CD14-positive monocyte (primary cell): ENCODE measurements around the gene XCR1. TPM values are rescaled to one million over a fixed set of nuclear protein-coding genes. Genes with fewer than 3 reads are reported as not detected.

Experiments used
- DNase-seq, 3 donors: peaks; one replicate each; pipeline ENCODE4 v3.0.0-alpha.2; 2011 to 2022
- H2AFZ ChIP-seq: 2 replicates; pipeline ENCODE4 v1.6.0; 2012; ENCODE audit warnings: mild to moderate bottlenecking, low read depth, low read length, inconsistent platforms; ENCODE audit not compliant: insufficient read depth, poor library complexity, severe bottlenecking
- H3K27ac ChIP-seq, 2 donors: 1 replicate in 1 of 2; 2 replicates in 1 of 2; pipeline ENCODE4 v1.5.1; 2012 to 2013; ENCODE audit warnings: low read length in 2 of 2, control low read depth in 1 of 2, inconsistent platforms in 1 of 2, low read depth in 1 of 2, mild to moderate bottlenecking in 1 of 2
- H3K27me3 ChIP-seq, 2 donors: one replicate each; pipeline versions ENCODE4 v1.6.0 to v1.6.1; 2011 to 2013; ENCODE audit warnings: low read length in 2 of 2; ENCODE audit not compliant: control insufficient read depth in 2 of 2, insufficient read depth in 2 of 2
- H3K36me3 ChIP-seq, 2 donors: replicated peaks in 1 of 2; 1 replicate in 1 of 2; 2 replicates in 1 of 2; pipeline versions ENCODE4 v1.5.1 to v1.6.1; 2012 to 2013; ENCODE audit warnings: low read length in 2 of 2, control low read depth in 1 of 2, inconsistent platforms in 1 of 2, mild to moderate bottlenecking in 1 of 2; ENCODE audit not compliant: insufficient read depth in 2 of 2, control insufficient read depth in 1 of 2
- H3K4me1 ChIP-seq, 2 donors: 1 replicate in 1 of 2; 2 replicates in 1 of 2; pipeline versions ENCODE4 v1.5.1 to v1.6.1; 2012 to 2013; ENCODE audit warnings: low read length in 2 of 2, control low read depth in 1 of 2, inconsistent platforms in 1 of 2, mild to moderate bottlenecking in 1 of 2, moderate library complexity in 1 of 2; ENCODE audit not compliant: insufficient read depth in 2 of 2, control insufficient read depth in 1 of 2
- H3K4me2 ChIP-seq: replicated peaks from 2 replicates; pipeline ENCODE3; 2012; ENCODE audit warnings: low read length, moderate library complexity, mild to moderate bottlenecking; ENCODE audit not compliant: poor library complexity, severe bottlenecking; ENCODE audit errors: extremely low read depth
- H3K4me3 ChIP-seq, 3 experiments: fragments of 200-600 bp in 1 of 3; sonication (generic) in 1 of 3; replicated peaks in 1 of 3; 1 replicate in 2 of 3; 2 replicates in 1 of 3; pipeline ENCODE4 v1.5.1; 2011 to 2013; ENCODE audit warnings: low read length in 3 of 3, mild to moderate bottlenecking in 3 of 3, control low read depth in 2 of 3, low read depth in 2 of 3, inconsistent platforms in 1 of 3, moderate library complexity in 1 of 3
- H3K79me2 ChIP-seq: 2 replicates; pipeline ENCODE4 v1.6.0; 2012; ENCODE audit warnings: mild to moderate bottlenecking, control low read depth, inconsistent platforms, low read length, moderate library complexity; ENCODE audit not compliant: insufficient read depth
- H3K9ac ChIP-seq: 2 replicates; pipeline ENCODE4 v1.6.0; 2017; ENCODE audit warnings: low read length, mild to moderate bottlenecking; ENCODE audit not compliant: insufficient read depth, poor library complexity, severe bottlenecking
- H3K9me3 ChIP-seq, 2 donors: replicated peaks in 1 of 2; 1 replicate in 1 of 2; 2 replicates in 1 of 2; pipeline versions ENCODE4 v1.5.1 to v1.6.1; 2012 to 2013; ENCODE audit warnings: low read length in 2 of 2, control low read depth in 1 of 2; ENCODE audit not compliant: control insufficient read depth in 1 of 2, insufficient read depth in 1 of 2
- H4K20me1 ChIP-seq: 2 replicates; pipeline ENCODE4 v1.6.0; 2012; ENCODE audit warnings: mild to moderate bottlenecking, low read length, control low read depth, moderate library complexity; ENCODE audit not compliant: insufficient read depth
- H3K27ac Mint-ChIP-seq, 7 donors: one replicate each; pipeline ENCODE4 v1.8.0; 2020; ENCODE audit warnings: mild to moderate bottlenecking in 7 of 7, mixed read lengths in 7 of 7, moderate library complexity in 6 of 7, inconsistent platforms in 2 of 7
- H3K27me3 Mint-ChIP-seq, 3 donors: one replicate each; pipeline ENCODE4 v1.8.0; 2021 to 2022; ENCODE audit warnings: low read depth in 3 of 3, mild to moderate bottlenecking in 3 of 3, mixed read lengths in 3 of 3, moderate library complexity in 3 of 3, inconsistent platforms in 1 of 3
- H3K36me3 Mint-ChIP-seq, 2 donors: one replicate each; pipeline ENCODE4 v1.8.0; 2020; ENCODE audit warnings: mixed read lengths in 2 of 2, inconsistent platforms in 1 of 2, mild to moderate bottlenecking in 1 of 2
- H3K4me1 Mint-ChIP-seq: one replicate; pipeline ENCODE4 v1.8.0; 2020; ENCODE audit warnings: mild to moderate bottlenecking, mixed read lengths
- H3K4me3 Mint-ChIP-seq, 2 donors: one replicate each; pipeline ENCODE4 v1.8.0; 2020; ENCODE audit warnings: mild to moderate bottlenecking in 2 of 2, mixed read lengths in 2 of 2, moderate library complexity in 1 of 2
- H3K9me3 Mint-ChIP-seq, 7 donors: one replicate each; pipeline ENCODE4 v1.8.0; 2020 to 2022; ENCODE audit warnings: mixed read lengths in 7 of 7, mild to moderate bottlenecking in 6 of 7, moderate library complexity in 6 of 7, inconsistent platforms in 2 of 7
- WGBS: methylation state at CpG from one replicate; pipeline ENCODE4 v1.1.5; 2013; ENCODE audit warnings: missing lambda C conversion rate; ENCODE audit not compliant: insufficient coverage; 5-methylcytosine and 5-hydroxymethylcytosine counted together
- intact Hi-C, 2 donors: fragments of 100-400 bp; cut with micrococcal nuclease; formaldehyde crosslinking; loops; one replicate each; pipeline versions ENCODE4 v1.15.0 to v1.15.1; 2023
- polyA plus RNA-seq, 3 donors: library from polyadenylated mRNA; depleted of rRNA in 1 of 3; unstranded in 2 of 3; stranded (reverse) in 1 of 3; fragments of 300-500 nt in 2 of 3; fragments of >200 nt in 1 of 3; fragmentation: Illumina TruSeq in 2 of 3; gene quantifications; 1 replicate in 2 of 3; 2 replicates in 1 of 3; pipeline ENCODE4 v1.2.3, GENCODE V29; 2012 to 2021
- TF ChIP-seq, protein P1 (sequence below): fragments of 200-600 bp; IDR thresholded peaks from one replicate; pipeline ENCODE4 v1.8.0; 2022; ENCODE audit warnings: antibody characterized with exemption, mild to moderate bottlenecking

XCR1 gene
- polyA plus RNA-seq, 3 donors: 0.03 to 0.05 TPM; not detected in 1

DNA sequence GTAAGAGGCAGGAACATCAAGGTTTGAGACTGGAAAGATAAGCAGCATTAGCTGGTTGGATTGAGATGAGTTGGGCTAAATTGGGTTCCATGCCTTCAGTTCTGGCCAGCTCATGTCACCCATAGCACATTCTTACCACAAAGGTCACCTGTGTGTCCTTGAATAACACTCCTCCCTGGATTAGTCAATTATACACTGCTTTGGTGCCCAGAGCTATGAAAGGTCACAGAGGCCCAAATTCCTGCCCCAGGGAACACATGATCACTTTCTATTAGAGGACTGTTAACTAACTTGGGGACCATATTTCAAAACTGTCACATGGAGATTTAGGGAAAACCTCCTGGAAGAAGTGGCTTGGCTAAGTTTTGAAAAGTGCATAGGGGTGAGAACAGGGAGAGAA is 40.1 kb upstream of the XCR1 start:
- no peaks in the 10 kb centered on the region for H3K27me3 ChIP-seq
- Mint-ChIP-seq H3K4me3 (no peak overlapping the region), H3K27ac (no peak overlapping the region), H3K36me3 (no peaks in the 10 kb centered on the region), H3K27me3 (peaks cover 3 to 8% (median 8%) of the 10 kb centered on the region in 3 donors), H3K9me3 (no peaks in the 10 kb centered on the region), H3K4me1 (peaks cover 37% of the 10 kb centered on the region)
- no peak overlapping the region for H3K9ac ChIP-seq
- H3K79me2 ChIP-seq: no peaks in the 10 kb centered on the region
- intact Hi-C loops: loop anchor here in 1 of 2 donors (10.0 kb wide), 1 partner anchor 53 kb away; no protein-coding TSS in a partner anchor
- no peaks in the 10 kb centered on the region for H3K36me3 ChIP-seq
- H2AFZ ChIP-seq: no peak overlapping the region
- H3K4me3 ChIP-seq: no peak overlapping the region
- no peaks in the 10 kb centered on the region for H3K9me3 ChIP-seq
- H4K20me1 ChIP-seq: no peaks in the 10 kb centered on the region
- TF ChIP-seq, protein P1, sequence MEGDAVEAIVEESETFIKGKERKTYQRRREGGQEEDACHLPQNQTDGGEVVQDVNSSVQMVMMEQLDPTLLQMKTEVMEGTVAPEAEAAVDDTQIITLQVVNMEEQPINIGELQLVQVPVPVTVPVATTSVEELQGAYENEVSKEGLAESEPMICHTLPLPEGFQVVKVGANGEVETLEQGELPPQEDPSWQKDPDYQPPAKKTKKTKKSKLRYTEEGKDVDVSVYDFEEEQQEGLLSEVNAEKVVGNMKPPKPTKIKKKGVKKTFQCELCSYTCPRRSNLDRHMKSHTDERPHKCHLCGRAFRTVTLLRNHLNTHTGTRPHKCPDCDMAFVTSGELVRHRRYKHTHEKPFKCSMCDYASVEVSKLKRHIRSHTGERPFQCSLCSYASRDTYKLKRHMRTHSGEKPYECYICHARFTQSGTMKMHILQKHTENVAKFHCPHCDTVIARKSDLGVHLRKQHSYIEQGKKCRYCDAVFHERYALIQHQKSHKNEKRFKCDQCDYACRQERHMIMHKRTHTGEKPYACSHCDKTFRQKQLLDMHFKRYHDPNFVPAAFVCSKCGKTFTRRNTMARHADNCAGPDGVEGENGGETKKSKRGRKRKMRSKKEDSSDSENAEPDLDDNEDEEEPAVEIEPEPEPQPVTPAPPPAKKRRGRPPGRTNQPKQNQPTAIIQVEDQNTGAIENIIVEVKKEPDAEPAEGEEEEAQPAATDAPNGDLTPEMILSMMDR: no peak
- no peak for DNase-seq
- H3K4me2 ChIP-seq: no peak overlapping the region
- peaks cover 13 to 25% of the 10 kb centered on the region in 2 donors for H3K4me1 ChIP-seq
- H3K27ac ChIP-seq: no peak overlapping the region

DNA sequence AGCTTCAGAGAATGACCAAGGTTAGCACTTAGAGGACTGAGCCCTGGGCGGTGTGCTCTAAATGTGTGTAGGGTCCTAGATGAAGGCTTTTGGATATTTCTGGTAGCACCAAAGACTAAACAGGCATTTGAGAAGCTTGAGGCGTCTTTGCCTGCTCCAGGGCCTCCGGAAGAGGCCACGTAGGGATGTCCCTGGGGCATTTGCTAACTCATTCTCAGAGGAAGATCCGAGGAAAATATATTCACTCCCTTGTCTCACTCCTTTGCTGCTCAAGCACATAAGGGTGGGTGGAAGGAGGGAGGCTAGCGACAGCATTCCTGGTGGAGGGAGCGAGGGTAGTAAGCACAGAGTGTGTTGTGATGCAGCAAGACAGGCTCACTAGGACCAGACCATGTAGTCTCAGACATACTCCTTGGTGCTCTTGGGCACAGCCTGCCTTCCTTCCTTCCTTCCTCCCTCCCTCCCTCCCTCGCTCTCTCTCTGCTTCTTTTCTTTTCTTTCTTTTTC is 38.5 kb upstream of the XCR1 start:
- H3K9ac ChIP-seq: no peak overlapping the region
- intact Hi-C loops: loop anchor here in 1 of 2 donors (10.0 kb wide), 1 partner anchor 51 kb away; no protein-coding TSS in a partner anchor
- H3K79me2 ChIP-seq: no peaks in the 10 kb centered on the region
- no peaks in the 10 kb centered on the region for H4K20me1 ChIP-seq
- no peak for DNase-seq
- no peak overlapping the region for H2AFZ ChIP-seq
- no peaks in the 10 kb centered on the region for H3K9me3 ChIP-seq
- H3K36me3 Mint-ChIP-seq: no peaks in the 10 kb centered on the region
- no peaks in the 10 kb centered on the region for H3K36me3 ChIP-seq
- no peaks in the 10 kb centered on the region for H3K27me3 ChIP-seq
- 63% methylated on average over 2 of the region's 8 CpGs for WGBS
- peaks cover 44% of the 10 kb centered on the region for H3K4me1 Mint-ChIP-seq
- H3K4me1 ChIP-seq: peaks cover 29 to 35% of the 10 kb centered on the region in 2 donors
- H3K4me2 ChIP-seq: no peak overlapping the region
- peak overlapping the region in 1 of 2 donors; percentile 47 for H3K4me3 Mint-ChIP-seq
- H3K27ac ChIP-seq: no peak overlapping the region
- H3K27me3 Mint-ChIP-seq: peaks cover 3 to 7% (median 6%) of the 10 kb centered on the region in 3 donors
- no peak overlapping the region for H3K27ac Mint-ChIP-seq
- no peaks in the 10 kb centered on the region for H3K9me3 Mint-ChIP-seq
- H3K4me3 ChIP-seq: no peak overlapping the region
- TF ChIP-seq, protein P1: no peak
